Lower leg skin (tissue), 3 donors: ENCODE results near the gene RCN2.

Source experiments
- CTCF ChIP-seq, 3 donors: fragments of 450-650 bp; IDR thresholded peaks; one replicate each; pipeline ENCODE4 v1.5.1; 2016; ENCODE audit warnings: antibody characterized with exemption in 3 of 3, mild to moderate bottlenecking in 3 of 3, moderate library complexity in 2 of 3
- POLR2A ChIP-seq, 2 donors: fragments of 450-650 bp; IDR thresholded peaks; one replicate each; pipeline ENCODE4 v1.6.1; 2016 to 2017; ENCODE audit warnings: antibody characterized with exemption in 2 of 2, mild to moderate bottlenecking in 1 of 2, moderate library complexity in 1 of 2

DNA sequence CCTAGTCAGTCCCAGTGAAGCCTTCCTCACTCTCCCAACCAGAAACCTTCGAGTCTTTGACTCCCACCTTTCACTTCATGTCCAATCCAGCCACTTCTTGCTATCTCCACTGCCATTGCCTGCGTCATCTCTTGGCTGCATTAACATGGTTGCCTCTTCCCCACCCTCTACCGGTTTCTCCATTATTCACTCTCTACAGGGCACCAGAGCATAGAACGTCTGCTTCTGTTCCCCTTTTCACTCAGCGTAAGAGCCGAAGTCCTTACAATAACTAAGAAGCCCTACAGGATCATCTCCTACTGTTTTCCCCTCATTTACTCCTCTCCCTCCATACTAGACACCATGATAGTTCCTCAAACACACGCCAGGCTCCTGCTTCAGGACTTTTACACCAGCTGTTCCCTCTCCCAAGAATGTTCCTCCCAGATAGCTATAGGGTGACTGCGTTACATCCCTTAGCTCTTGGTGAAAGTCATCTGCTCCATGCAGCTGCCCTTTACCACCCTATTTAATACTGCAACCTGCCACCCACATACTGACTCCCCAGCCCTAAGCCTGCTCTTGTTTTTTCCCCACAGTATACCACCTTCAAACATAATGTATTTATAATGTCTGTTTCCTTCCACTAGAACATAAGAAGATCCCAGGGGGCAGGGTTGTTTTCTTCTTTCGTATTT, 30.9 kb downstream of the RCN2 start:
- no peak for TF ChIP-seq CTCF (IDR thresholded peaks at IDR 0.05)
- no peak for TF ChIP-seq POLR2A (IDR thresholded peaks at IDR 0.05)
